Measurements from ENCODE around the gene CLN5. TPM values are rescaled to one million over a fixed set of nuclear protein-coding genes. Genes with fewer than 3 reads are reported as not detected.

CLN5 gene
- total RNA-seq, 1 experiment from 2014 or later: 18.7 TPM

DNA sequence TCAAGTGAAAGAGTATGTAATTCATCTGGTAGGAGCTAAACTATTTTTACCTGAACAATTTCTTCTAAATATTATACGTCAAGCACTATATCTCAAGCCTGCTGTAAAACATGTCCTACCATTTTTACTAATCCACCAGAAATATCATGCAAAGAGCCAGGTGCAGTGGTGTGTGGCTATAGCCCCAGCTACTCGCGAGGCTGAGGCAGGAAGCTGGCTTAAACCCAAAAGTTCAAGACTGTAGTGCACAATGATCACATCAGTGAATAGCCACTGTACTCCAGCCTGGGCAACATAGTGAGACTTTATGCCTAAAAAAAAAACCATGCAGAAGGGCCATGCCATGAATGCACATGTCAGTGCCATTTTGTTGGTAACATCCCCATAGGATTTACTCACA is 20.7 kb upstream of the CLN5 start:
- no peaks in the 10 kb centered on the region for H3K9me3 ChIP-seq (ENCODE audit: low read length)
- H3K4me3 ChIP-seq (ENCODE audit: low read length): peak overlapping the region; percentile 40; the same call in 1 of the 2 replicates
- H3K36me3 ChIP-seq (ENCODE audit: insufficient read depth, low read length): no peaks in the 10 kb centered on the region
- H2AFZ ChIP-seq (ENCODE audit: low read length): no peak overlapping the region
- H3K9ac ChIP-seq (ENCODE audit: low read length): peak overlapping the region; percentile 23; the same call in 1 of the 2 replicates
- H4K20me1 ChIP-seq (ENCODE audit: insufficient read depth, low read depth, low read length): no peaks in the 10 kb centered on the region
- no peaks in the 10 kb centered on the region for H3K9me2 ChIP-seq (replicated peaks; ENCODE audit: insufficient read depth, low read length)
- DNase-seq: peak; percentile 94
- peaks cover 88% of the 10 kb centered on the region for H3K4me1 ChIP-seq (ENCODE audit: low read length)
- no peaks in the 10 kb centered on the region for H3K27me3 ChIP-seq (ENCODE audit: low read length)
- H3K79me2 ChIP-seq (ENCODE audit: low read length): no peaks in the 10 kb centered on the region
- H3K27ac ChIP-seq (ENCODE audit: low read length): peak overlapping the region; percentile 96
- H3K4me2 ChIP-seq (ENCODE audit: low read depth, low read length, poor library complexity, severe bottlenecking): peak overlapping the region; percentile 72

DNA sequence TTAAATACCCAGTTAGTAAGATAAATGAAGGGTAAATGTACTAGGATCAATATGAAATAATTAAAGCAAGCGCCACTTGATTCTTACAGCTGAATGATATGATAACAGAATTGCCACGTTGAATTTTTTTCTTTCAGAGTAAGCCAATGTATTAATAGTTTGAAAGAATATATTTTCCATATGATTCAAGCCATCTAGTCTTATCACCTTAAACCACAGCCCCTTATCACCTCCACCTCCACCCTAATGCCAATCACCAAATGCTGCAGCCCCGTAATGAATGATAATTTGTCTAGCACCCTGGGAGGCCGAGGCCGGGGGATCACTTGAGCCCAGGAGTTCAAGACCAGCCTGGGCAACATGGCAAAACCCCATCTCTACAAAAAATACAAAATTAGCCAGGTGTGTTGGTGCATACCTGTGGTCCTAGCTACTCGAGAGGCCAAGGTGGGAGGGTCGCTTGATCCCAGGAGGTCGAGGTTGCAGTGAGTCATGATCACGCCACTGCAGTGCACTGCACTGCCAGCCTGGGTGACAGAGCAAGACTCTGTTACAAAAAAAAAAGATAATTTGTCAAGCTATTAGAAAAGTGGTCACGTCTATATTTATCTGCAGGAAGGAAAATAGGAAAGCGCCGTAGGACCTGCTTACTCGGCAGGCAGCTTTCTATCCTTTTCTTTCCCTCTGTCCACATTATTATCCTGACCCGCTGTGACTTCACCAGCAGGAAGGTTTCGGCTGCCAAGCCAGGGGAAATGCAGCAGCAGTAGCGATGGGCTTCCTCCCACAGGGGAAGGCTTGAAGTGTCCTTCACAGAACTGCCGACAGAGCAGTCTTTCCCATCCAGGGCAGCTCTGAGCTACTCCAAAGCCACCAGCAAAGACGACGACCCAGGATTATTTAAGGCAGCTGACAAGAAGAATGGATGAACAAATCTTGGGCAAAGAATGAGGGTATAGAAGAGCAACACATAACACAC is 19.7 kb upstream of the CLN5 start:
- H3K36me3 ChIP-seq (ENCODE audit: insufficient read depth, low read length): no peaks in the 10 kb centered on the region
- no peaks in the 10 kb centered on the region for H4K20me1 ChIP-seq (ENCODE audit: insufficient read depth, low read depth, low read length)
- H3K4me3 ChIP-seq (ENCODE audit: low read length): peak overlapping the region; percentile 16; the same call in 1 of the 2 replicates
- H3K27ac ChIP-seq (ENCODE audit: low read length): peak overlapping the region; percentile 96
- DNase-seq: peak; percentile 50
- peak overlapping the region; percentile 38; the same call in 1 of the 2 replicates for H2AFZ ChIP-seq (ENCODE audit: low read length)
- H3K9ac ChIP-seq (ENCODE audit: low read length): peak overlapping the region; percentile 29; the same call in 1 of the 2 replicates
- H3K4me1 ChIP-seq (ENCODE audit: low read length): peaks cover 82% of the 10 kb centered on the region
- no peaks in the 10 kb centered on the region for H3K27me3 ChIP-seq (ENCODE audit: low read length)
- H3K9me3 ChIP-seq (ENCODE audit: low read length): no peaks in the 10 kb centered on the region
- peak overlapping the region; percentile 72 for H3K4me2 ChIP-seq (ENCODE audit: low read depth, low read length, poor library complexity, severe bottlenecking)
- H3K9me2 ChIP-seq (replicated peaks; ENCODE audit: insufficient read depth, low read length): no peaks in the 10 kb centered on the region
- H3K79me2 ChIP-seq (ENCODE audit: low read length): no peaks in the 10 kb centered on the region

DNA sequence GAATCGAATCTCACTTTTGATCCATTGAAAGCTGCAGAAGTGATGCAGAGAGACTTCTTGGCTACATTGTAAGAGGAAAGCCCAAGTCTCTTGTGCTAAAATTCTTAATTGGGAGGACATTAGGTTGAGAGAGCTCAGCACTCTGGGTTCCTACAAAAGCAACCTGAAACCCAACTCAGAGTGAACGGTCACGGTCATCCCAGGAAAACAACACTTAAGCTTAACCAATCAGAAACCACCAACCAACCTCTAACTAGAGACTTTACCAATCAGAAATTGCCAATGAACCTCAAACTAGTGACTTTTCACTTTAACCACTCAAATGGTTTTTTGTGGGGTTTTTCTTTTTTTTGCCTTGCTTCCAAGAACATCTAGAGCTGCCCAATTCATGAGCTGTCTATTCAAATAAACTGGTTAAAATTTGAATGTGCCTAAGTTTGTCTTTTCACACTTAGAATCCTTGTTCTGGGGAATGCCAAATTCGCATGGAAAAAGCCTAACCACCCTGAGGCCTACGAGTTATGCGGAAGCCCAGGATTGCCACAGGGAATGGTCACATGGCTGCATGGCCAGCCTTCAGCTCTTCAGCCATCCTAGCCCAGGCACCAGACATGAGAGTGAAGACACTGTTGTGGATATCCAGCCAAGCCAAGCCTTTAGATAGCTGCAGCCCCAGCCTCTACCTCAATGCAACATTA is 17.8 kb upstream of the CLN5 start:
- H3K36me3 ChIP-seq (ENCODE audit: insufficient read depth, low read length): no peaks in the 10 kb centered on the region
- DNase-seq: no peak

DNA sequence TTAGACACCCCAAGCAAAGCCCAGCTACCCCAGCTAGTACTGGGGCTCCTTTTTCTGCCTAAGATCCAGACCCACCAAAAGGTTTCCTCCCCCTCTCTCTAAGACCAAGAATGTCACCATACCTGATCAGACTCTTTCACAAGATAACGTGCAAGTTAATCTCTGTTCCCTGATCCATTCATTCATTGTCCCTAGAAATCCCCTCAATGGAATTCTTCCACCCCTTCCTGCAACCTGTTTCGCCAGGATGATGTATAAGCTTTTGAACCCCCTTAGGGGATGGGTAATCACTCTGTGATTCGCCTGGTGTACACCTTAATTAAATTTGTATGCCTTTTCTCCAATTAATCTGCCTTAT is 17.3 kb upstream of the CLN5 start:
- H3K4me1 ChIP-seq (ENCODE audit: low read length): peaks cover 61% of the 10 kb centered on the region
- no peaks in the 10 kb centered on the region for H4K20me1 ChIP-seq (ENCODE audit: insufficient read depth, low read depth, low read length)
- no peak overlapping the region for H3K27ac ChIP-seq (ENCODE audit: low read length)
- no peaks in the 10 kb centered on the region for H3K9me3 ChIP-seq (ENCODE audit: low read length)
- no peaks in the 10 kb centered on the region for H3K36me3 ChIP-seq (ENCODE audit: insufficient read depth, low read length)
- H3K27me3 ChIP-seq (ENCODE audit: low read length): no peaks in the 10 kb centered on the region
- H2AFZ ChIP-seq (ENCODE audit: low read length): no peak overlapping the region
- no peak overlapping the region for H3K4me2 ChIP-seq (ENCODE audit: low read depth, low read length, poor library complexity, severe bottlenecking)
- H3K9me2 ChIP-seq (replicated peaks; ENCODE audit: insufficient read depth, low read length): no peaks in the 10 kb centered on the region
- no peak for DNase-seq
- no peak overlapping the region for H3K4me3 ChIP-seq (ENCODE audit: low read length)
- no peaks in the 10 kb centered on the region for H3K79me2 ChIP-seq (ENCODE audit: low read length)
- no peak overlapping the region for H3K9ac ChIP-seq (ENCODE audit: low read length)

More for the DNA sequence above, 17.8 kb upstream of the CLN5 start:
- Histone ChIP-seq H3K4me1 (ENCODE audit: low read length) (peaks cover 66% of the 10 kb centered on the region), H3K9ac (ENCODE audit: low read length) (no peak overlapping the region), H3K9me3 (ENCODE audit: low read length) (no peaks in the 10 kb centered on the region), H3K27me3 (ENCODE audit: low read length) (no peaks in the 10 kb centered on the region), H3K4me2 (ENCODE audit: low read depth, low read length, poor library complexity, severe bottlenecking) (no peak overlapping the region), H3K9me2 (replicated peaks; ENCODE audit: insufficient read depth, low read length) (no peaks in the 10 kb centered on the region), H4K20me1 (ENCODE audit: insufficient read depth, low read depth, low read length) (no peaks in the 10 kb centered on the region), H3K27ac (ENCODE audit: low read length) (no peak overlapping the region), H3K79me2 (ENCODE audit: low read length) (no peaks in the 10 kb centered on the region), H3K4me3 (ENCODE audit: low read length) (no peak overlapping the region), H2AFZ (ENCODE audit: low read length) (no peak overlapping the region)

DNA sequence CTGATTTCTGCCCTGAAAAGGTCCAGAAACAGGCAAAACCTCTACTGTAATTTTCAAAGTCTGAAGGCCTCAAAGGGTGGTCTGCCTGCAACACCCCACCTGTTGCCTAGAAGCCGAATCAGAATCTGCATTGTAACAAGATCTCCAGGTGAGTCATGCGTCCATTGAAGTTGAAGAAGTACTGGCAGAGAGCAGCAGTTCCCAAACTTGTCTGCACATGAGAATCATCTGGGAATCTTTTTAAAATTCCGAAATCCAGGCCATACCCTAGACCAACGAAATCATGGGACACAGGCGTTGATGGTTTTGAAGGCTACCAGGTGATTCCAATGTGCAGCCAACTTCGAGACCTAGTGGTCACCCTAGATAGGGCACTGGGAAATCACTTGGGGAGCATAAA is 16.0 kb upstream of the CLN5 start:
- no peak overlapping the region for H3K9ac ChIP-seq (ENCODE audit: low read length)
- H3K9me3 ChIP-seq (ENCODE audit: low read length): no peaks in the 10 kb centered on the region
- H2AFZ ChIP-seq (ENCODE audit: low read length): no peak overlapping the region
- H3K36me3 ChIP-seq (ENCODE audit: insufficient read depth, low read length): no peaks in the 10 kb centered on the region
- H4K20me1 ChIP-seq (ENCODE audit: insufficient read depth, low read depth, low read length): no peaks in the 10 kb centered on the region
- no peaks in the 10 kb centered on the region for H3K9me2 ChIP-seq (replicated peaks; ENCODE audit: insufficient read depth, low read length)
- H3K4me3 ChIP-seq (ENCODE audit: low read length): no peak overlapping the region
- H3K4me1 ChIP-seq (ENCODE audit: low read length): peaks cover 54% of the 10 kb centered on the region
- no peak overlapping the region for H3K4me2 ChIP-seq (ENCODE audit: low read depth, low read length, poor library complexity, severe bottlenecking)
- H3K79me2 ChIP-seq (ENCODE audit: low read length): no peaks in the 10 kb centered on the region
- no peaks in the 10 kb centered on the region for H3K27me3 ChIP-seq (ENCODE audit: low read length)
- H3K27ac ChIP-seq (ENCODE audit: low read length): no peak overlapping the region
- DNase-seq: no peak

GRCh38 chr13:76976490-76976889 is 15.4 kb upstream of the CLN5 start:
- H3K27me3 ChIP-seq (ENCODE audit: low read length): no peaks in the 10 kb centered on the region
- no peak for DNase-seq
- H3K9me3 ChIP-seq (ENCODE audit: low read length): no peaks in the 10 kb centered on the region

DNA sequence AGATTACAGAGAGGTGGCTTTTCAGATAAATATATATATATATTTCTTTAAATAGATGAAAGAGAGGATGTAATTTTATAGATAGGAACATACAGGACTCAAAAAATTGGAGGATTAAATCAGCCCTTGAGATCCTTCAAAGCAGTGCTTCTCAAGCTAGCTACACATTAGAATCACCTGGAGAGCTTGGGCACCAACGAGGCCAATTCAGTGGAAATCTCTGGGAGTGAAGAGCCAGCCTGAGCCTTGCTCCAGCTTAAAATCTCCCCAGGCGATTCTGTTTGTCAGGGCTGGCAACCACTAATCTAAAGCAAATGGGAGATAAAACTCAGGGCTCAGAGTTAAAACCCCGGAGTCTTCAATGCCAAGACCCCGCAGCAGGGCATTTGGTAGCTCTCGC is 15.0 kb upstream of the CLN5 start:
- Histone ChIP-seq H2AFZ (ENCODE audit: low read length) (no peak overlapping the region), H3K4me1 (ENCODE audit: low read length) (peaks cover 44% of the 10 kb centered on the region), H3K4me2 (ENCODE audit: low read depth, low read length, poor library complexity, severe bottlenecking) (no peak overlapping the region), H3K27ac (ENCODE audit: low read length) (no peak overlapping the region), H3K9me2 (replicated peaks; ENCODE audit: insufficient read depth, low read length) (no peaks in the 10 kb centered on the region), H3K79me2 (ENCODE audit: low read length) (no peaks in the 10 kb centered on the region), H3K9ac (ENCODE audit: low read length) (no peak overlapping the region), H3K4me3 (ENCODE audit: low read length) (no peak overlapping the region), H3K9me3 (ENCODE audit: low read length) (no peaks in the 10 kb centered on the region), H3K36me3 (ENCODE audit: insufficient read depth, low read length) (no peaks in the 10 kb centered on the region), H3K27me3 (ENCODE audit: low read length) (no peaks in the 10 kb centered on the region), H4K20me1 (ENCODE audit: insufficient read depth, low read depth, low read length) (no peaks in the 10 kb centered on the region)
- DNase-seq: no peak

More at GRCh38 chr13:76976490-76976889, 15.4 kb upstream of the CLN5 start:
- no peak overlapping the region for H3K9ac ChIP-seq (ENCODE audit: low read length)
- H3K4me3 ChIP-seq (ENCODE audit: low read length): no peak overlapping the region
- H3K79me2 ChIP-seq (ENCODE audit: low read length): no peaks in the 10 kb centered on the region
- no peak overlapping the region for H3K27ac ChIP-seq (ENCODE audit: low read length)
- no peak overlapping the region for H3K4me2 ChIP-seq (ENCODE audit: low read depth, low read length, poor library complexity, severe bottlenecking)
- H2AFZ ChIP-seq (ENCODE audit: low read length): no peak overlapping the region
- peaks cover 48% of the 10 kb centered on the region for H3K4me1 ChIP-seq (ENCODE audit: low read length)
- H4K20me1 ChIP-seq (ENCODE audit: insufficient read depth, low read depth, low read length): no peaks in the 10 kb centered on the region
- H3K36me3 ChIP-seq (ENCODE audit: insufficient read depth, low read length): no peaks in the 10 kb centered on the region
- no peaks in the 10 kb centered on the region for H3K9me2 ChIP-seq (replicated peaks; ENCODE audit: insufficient read depth, low read length)

DNA sequence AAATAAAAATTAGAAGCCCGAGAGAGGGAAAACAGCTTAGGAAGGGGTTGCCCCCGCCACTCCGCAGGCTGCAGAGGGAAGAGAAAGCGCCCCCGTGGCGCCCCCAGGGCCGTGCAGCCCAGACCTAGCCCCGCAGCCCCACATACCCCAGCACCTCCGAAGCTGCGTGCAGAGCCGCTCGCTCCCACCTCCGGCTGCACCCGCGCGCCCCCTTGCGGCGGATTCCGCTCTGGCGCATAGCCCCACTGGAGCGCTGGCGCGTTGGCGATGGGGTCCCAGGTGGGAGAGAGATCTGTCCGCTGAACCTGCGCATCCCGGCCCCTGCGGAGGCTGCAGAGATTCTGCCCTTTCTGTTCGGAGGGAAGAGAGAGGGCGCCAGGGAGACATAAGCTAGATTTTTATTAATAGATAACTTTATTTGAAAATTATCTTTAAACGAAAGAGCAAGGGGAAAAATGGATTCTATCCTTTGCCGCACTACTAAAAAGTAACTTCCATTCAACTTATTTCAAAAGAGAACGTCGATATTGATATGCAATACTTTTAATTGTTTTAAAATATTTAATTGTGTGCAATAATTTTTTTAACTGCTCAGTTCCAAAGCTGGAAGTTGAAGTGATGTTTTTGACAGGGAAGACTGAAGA is 11.7 kb upstream of the CLN5 start:
- Histone ChIP-seq H3K36me3 (ENCODE audit: insufficient read depth, low read length) (no peaks in the 10 kb centered on the region), H3K9me3 (ENCODE audit: low read length) (no peaks in the 10 kb centered on the region), H3K4me2 (ENCODE audit: low read depth, low read length, poor library complexity, severe bottlenecking) (peak overlapping the region; percentile 56), H3K79me2 (ENCODE audit: low read length) (no peaks in the 10 kb centered on the region), H3K4me3 (ENCODE audit: low read length) (peak overlapping the region; percentile 18; the same call in 1 of the 2 replicates), H3K9me2 (replicated peaks; ENCODE audit: insufficient read depth, low read length) (no peaks in the 10 kb centered on the region), H3K9ac (ENCODE audit: low read length) (no peak overlapping the region), H3K27me3 (ENCODE audit: low read length) (no peaks in the 10 kb centered on the region), H3K27ac (ENCODE audit: low read length) (no peak overlapping the region), H3K4me1 (ENCODE audit: low read length) (peaks cover 17% of the 10 kb centered on the region), H4K20me1 (ENCODE audit: insufficient read depth, low read depth, low read length) (no peaks in the 10 kb centered on the region), H2AFZ (ENCODE audit: low read length) (no peak overlapping the region)
- DNase-seq: peak; percentile 94
